Measurements from ENCODE around the gene GRM8. TPM values are rescaled to one million over a fixed set of nuclear protein-coding genes. Genes with fewer than 3 reads are reported as not detected.

GRM8 gene
- total and polyA plus RNA-seq, 4 experiments from 2014 or later = not detected

- peaks cover 0 to 7% (median 2%) of the 10 kb centered on the region in 8 donors for H3K9me3 Mint-ChIP-seq
- no peaks in the 10 kb centered on the region for H3K4me1 Mint-ChIP-seq
- no peaks in the 10 kb centered on the region for H3K36me3 Mint-ChIP-seq
- H3K27ac ChIP-seq (ENCODE audit: low read depth, low read length) = no peak overlapping the region
- ChIA-PET POLR2A (ENCODE audit: partially characterized antibody) (no interaction called here), CTCF (ENCODE audit: partially characterized antibody) (no interaction called here)
- no peaks in the 10 kb centered on the region for H3K27me3 ChIP-seq (ENCODE audit: insufficient read depth, low read length)
- intact Hi-C loops (cut with micrococcal nuclease) = no loop called here
- H3K27ac Mint-ChIP-seq = no peak overlapping the region
- H3K36me3 ChIP-seq (ENCODE audit: insufficient read depth, low read length) = no peaks in the 10 kb centered on the region
- no peak overlapping the region for H3K4me3 Mint-ChIP-seq
- no peak overlapping the region for H3K4me3 ChIP-seq (ENCODE audit: low read length in 2 of 2)
- H3K9me3 ChIP-seq (ENCODE audit: control insufficient read depth in 1 of 2, low read length in 2 of 2) = no peaks in the 10 kb centered on the region
- DNase-seq = no peak
- no peaks in the 10 kb centered on the region for H3K27me3 Mint-ChIP-seq
- no peaks in the 10 kb centered on the region for H3K4me1 ChIP-seq (ENCODE audit: insufficient read depth, low read length)
Measured at GRCh38 chr7:126398285-126398684, 854.5 kb downstream of the GRM8 start.

- Histone ChIP-seq H3K27me3 (ENCODE audit: insufficient read depth, low read length) (no peaks in the 10 kb centered on the region), H3K4me3 (ENCODE audit: low read length in 2 of 2) (no peak overlapping the region), H3K27ac (ENCODE audit: low read depth, low read length) (no peak overlapping the region), H3K36me3 (ENCODE audit: insufficient read depth, low read length) (no peaks in the 10 kb centered on the region), H3K9me3 (ENCODE audit: control insufficient read depth in 1 of 2, low read length in 2 of 2) (no peaks in the 10 kb centered on the region), H3K4me1 (ENCODE audit: insufficient read depth, low read length) (no peaks in the 10 kb centered on the region)
- DNase-seq = peak in 1 of 5 donors; percentile 3
- Mint-ChIP-seq H3K4me1 (peaks cover 0 to 3% (median 0%) of the 10 kb centered on the region in 4 donors), H3K9me3 (peaks cover 3 to 15% (median 10%) of the 10 kb centered on the region in 8 donors), H3K27me3 (no peaks in the 10 kb centered on the region), H3K4me3 (no peak overlapping the region), H3K27ac (no peak overlapping the region), H3K36me3 (peaks cover 0 to 4% of the 10 kb centered on the region in 2 donors)
- CTCF ChIA-PET (ENCODE audit: partially characterized antibody) = no interaction called here
- POLR2A ChIA-PET (ENCODE audit: partially characterized antibody) = no interaction called here
- intact Hi-C loops (cut with micrococcal nuclease) = loop anchor here (5.0 kb wide), 1 partner anchor 702 kb away; no protein-coding TSS in a partner anchor
Measured at GRCh38 chr7:126394406-126394805, 858.3 kb downstream of the GRM8 start.

Small RNA genes within 50 kb of the gene (microRNA-seq; reads per million reads assigned to microRNA genes)
- not detected for gene MIR592 (ENCODE audit: borderline microRNAs expressed, borderline number of aligned reads, borderline replicate concordance)

Other genes starting within 250 kb of the GRM8 start
- gene ZNF800, start 139.8 kb upstream of the GRM8 start, total RNA-seq = 10 to 100 TPM; 61.3 to 63.3 TPM
- 10 to 100 TPM; 25.6 to 59.4 TPM for gene ZNF800, start 139.8 kb upstream of the GRM8 start, polyA plus RNA-seq